Esophagus muscularis mucosa (tissue), 4 donors: ENCODE data around the gene PPARD.

Experiments used
- CTCF ChIP-seq, 3 experiments: fragments of 200-600 bp in 2 of 3; fragments of 450-650 bp in 1 of 3; sonication (generic) in 2 of 3; IDR thresholded peaks; one replicate each; pipeline ENCODE4 v1.5.1; 2017 to 2019; ENCODE audit warnings: antibody characterized with exemption in 3 of 3, mild to moderate bottlenecking in 2 of 3, moderate library complexity in 1 of 3
- EP300 ChIP-seq: sonication (generic); formaldehyde crosslinking; IDR thresholded peaks from one replicate; pipeline ENCODE4 v1.6.1; 2017; ENCODE audit warnings: antibody characterized with exemption
- POLR2AphosphoS5 ChIP-seq, 2 donors: sonication (generic); formaldehyde crosslinking; IDR thresholded peaks; one replicate each; pipeline ENCODE4 v1.6.1; 2017; ENCODE audit warnings: antibody characterized with exemption in 2 of 2

GRCh38 chr6:35453236-35453635 lies 110.9 kb downstream of the PPARD start:
- TF ChIP-seq EP300 (no peak), CTCF (IDR thresholded peaks at IDR 0.05) (no peak), POLR2AphosphoS5 (IDR thresholded peaks at IDR 0.05) (no peak)
